Glutamatergic neuron (in vitro differentiated cells): ENCODE data around the gene IQSEC3. TPM values are rescaled to one million over a fixed set of nuclear protein-coding genes. Genes with fewer than 3 reads are reported as not detected.
"Not testable (repeated sequence)": the region's sequence is repeated elsewhere in the genome, so short reads cannot be mapped to it uniquely, and the experiment has no call there.

ENCODE experiments used
- DNase-seq: peaks from one replicate; pipeline ENCODE4 v3.0.0; 2022
- H3K27ac Mint-ChIP-seq: one replicate; pipeline ENCODE4 v1.8.0; 2020; ENCODE audit warnings: mild to moderate bottlenecking, mixed read lengths, inconsistent platforms; ENCODE audit not compliant: unreplicated experiment
- H3K27me3 Mint-ChIP-seq: one replicate; pipeline ENCODE4 v1.8.0; 2020; ENCODE audit warnings: mild to moderate bottlenecking, moderate library complexity, mixed read lengths, inconsistent platforms; ENCODE audit not compliant: unreplicated experiment
- H3K36me3 Mint-ChIP-seq: one replicate; pipeline ENCODE4 v1.8.0; 2020; ENCODE audit warnings: mild to moderate bottlenecking, mixed read lengths, inconsistent platforms; ENCODE audit not compliant: unreplicated experiment
- H3K4me1 Mint-ChIP-seq: one replicate; pipeline ENCODE4 v1.8.0; 2020; ENCODE audit warnings: mild to moderate bottlenecking, low read depth, mixed read lengths, inconsistent platforms; ENCODE audit not compliant: unreplicated experiment
- H3K4me3 Mint-ChIP-seq: one replicate; pipeline ENCODE4 v1.8.0; 2020; ENCODE audit warnings: mild to moderate bottlenecking, mixed read lengths, inconsistent platforms; ENCODE audit not compliant: unreplicated experiment
- H3K9me3 Mint-ChIP-seq: one replicate; pipeline ENCODE4 v1.8.0; 2020; ENCODE audit warnings: mild to moderate bottlenecking, moderate library complexity, mixed read lengths, inconsistent platforms; ENCODE audit not compliant: unreplicated experiment
- CTCF ChIP-seq: fragments of 200-600 bp; sonication (generic); IDR thresholded peaks from one replicate; pipeline ENCODE4 v1.5.0; 2021; ENCODE audit not compliant: partially characterized antibody, unreplicated experiment
- total RNA-seq: library from RNA; stranded (reverse); fragmentation: NEBNext Ultra II Directional; extraction: Animal tissue kit (Norgen Biotek cat#: 25700); gene quantifications from one replicate; pipeline ENCODE4 v1.2.1, GENCODE V29; 2021; ENCODE audit not compliant: unreplicated experiment

Gene IQSEC3
- total RNA-seq, 1 donor from 2014 or later = 41.4 TPM

GRCh38 chr12:184811-185575 is 118.4 kb downstream of the IQSEC3 start:
- Mint-ChIP-seq H3K36me3 (peaks cover 11% of the 10 kb centered on the region), H3K4me1 (peaks cover 33% of the 10 kb centered on the region)

GRCh38 chr12:185576-185955 is 119.0 kb downstream of the IQSEC3 start:
- Mint-ChIP-seq H3K4me3 (no peak overlapping the region), H3K9me3 (peaks cover 9% of the 10 kb centered on the region), H3K36me3 (peaks cover 6% of the 10 kb centered on the region), H3K27ac (no peak overlapping the region), H3K27me3 (peaks cover 16% of the 10 kb centered on the region), H3K4me1 (peaks cover 30% of the 10 kb centered on the region)
- DNase-seq = no peak
- no peak for TF ChIP-seq CTCF

More at GRCh38 chr12:184811-185575, 118.4 kb downstream of the IQSEC3 start:
- no peak for DNase-seq
- peak overlapping the region; percentile 60 for H3K27ac Mint-ChIP-seq
- H3K27me3 Mint-ChIP-seq = peaks cover 14% of the 10 kb centered on the region
- TF ChIP-seq CTCF = no peak
- no peak overlapping the region for H3K4me3 Mint-ChIP-seq
- peaks cover 9% of the 10 kb centered on the region for H3K9me3 Mint-ChIP-seq

- peaks cover 9% of the 10 kb centered on the region for H3K9me3 Mint-ChIP-seq
- DNase-seq = no peak
- no peak for TF ChIP-seq CTCF
- H3K36me3 Mint-ChIP-seq = peaks cover 6% of the 10 kb centered on the region
- H3K4me3 Mint-ChIP-seq = no peak overlapping the region
- H3K4me1 Mint-ChIP-seq = peaks cover 30% of the 10 kb centered on the region
- H3K27ac Mint-ChIP-seq = no peak overlapping the region
- peaks cover 16% of the 10 kb centered on the region for H3K27me3 Mint-ChIP-seq
Observed at GRCh38 chr12:186006-186625, 119.5 kb downstream of the IQSEC3 start.

- not testable (repeated sequence) for DNase-seq, H3K27ac Mint-ChIP-seq, H3K36me3 Mint-ChIP-seq, H3K9me3 Mint-ChIP-seq
- peaks cover 16% of the 10 kb centered on the region for H3K27me3 Mint-ChIP-seq
- H3K4me1 Mint-ChIP-seq = peaks cover 29% of the 10 kb centered on the region
- H3K4me3 Mint-ChIP-seq = peak overlapping the region; percentile 86
Observed at GRCh38 chr12:187986-188909, 121.7 kb downstream of the IQSEC3 start.

- H3K4me1 Mint-ChIP-seq = peaks cover 25% of the 10 kb centered on the region
- H3K4me3 Mint-ChIP-seq = peak overlapping the region; percentile 86
- H3K27me3 Mint-ChIP-seq = peaks cover 16% of the 10 kb centered on the region
- H3K9me3 Mint-ChIP-seq = peaks cover 9% of the 10 kb centered on the region
- H3K36me3 Mint-ChIP-seq = peaks cover 6% of the 10 kb centered on the region
- peak; percentile 87 for DNase-seq
- no peak overlapping the region for H3K27ac Mint-ChIP-seq
- TF ChIP-seq CTCF = peak; percentile 79
Observed at GRCh38 chr12:188910-189621, 122.5 kb downstream of the IQSEC3 start.
